Activated CD4-positive, alpha-beta T cell treated with anti-CD3 and anti-CD28 coated beads, Interleukin-2, amount 10 ng/mL, durations not matched to agents 7 days and 5 days (primary cell): ENCODE results near the gene VWA8. TPM values are rescaled to one million over a fixed set of nuclear protein-coding genes. Genes with fewer than 3 reads are reported as not detected.

Experiments used
- CTCF ChIA-PET: fragments of 350-600 bp; sonication (Branson Sonifier 250); formaldehyde crosslinking; loops from one replicate; lab custom pipeline; 2021; ENCODE audit warnings: antibody characterized with exemption; lab: Charles Lee
- POLR2A ChIA-PET: fragments of 350-600 bp; sonication (Branson Sonifier 250); formaldehyde crosslinking; loops from one replicate; lab custom pipeline; 2021; ENCODE audit warnings: antibody characterized with exemption; lab: Charles Lee
- DNase-seq: peaks from one replicate; pipeline ENCODE4 v3.0.0-alpha.2; 2020
- H3K27ac Mint-ChIP-seq: one replicate; pipeline ENCODE4 v1.8.0; 2021; ENCODE audit warnings: mild to moderate bottlenecking, moderate library complexity, mixed read lengths
- H3K27me3 Mint-ChIP-seq: one replicate; pipeline ENCODE4 v1.8.0; 2021; ENCODE audit warnings: mixed read lengths
- H3K36me3 Mint-ChIP-seq: one replicate; pipeline ENCODE4 v1.8.0; 2021; ENCODE audit warnings: low read depth, mixed read lengths
- H3K4me1 Mint-ChIP-seq: one replicate; pipeline ENCODE4 v1.8.0; 2021; ENCODE audit warnings: mixed read lengths
- H3K4me3 Mint-ChIP-seq: one replicate; pipeline ENCODE4 v1.8.0; 2021; ENCODE audit warnings: mild to moderate bottlenecking, moderate library complexity, mixed read lengths
- H3K9me3 Mint-ChIP-seq: one replicate; pipeline ENCODE4 v1.8.0; 2021; ENCODE audit warnings: mixed read lengths
- microRNA-seq: library from miRNA; unstranded; fragments of <30 nt; microRNA quantifications from one replicate; pipeline ENCODE4 v1.2.0, GENCODE V29; 2021; ENCODE audit warnings: borderline microRNAs expressed, borderline replicate concordance
- total RNA-seq, 2 experiments: library from RNA; stranded (reverse); gene quantifications; one replicate each; pipeline ENCODE4 v1.2.3, GENCODE V29; 2021

The VWA8 gene
- total RNA-seq, 2 experiments from 2014 or later: 17.8 to 17.9 TPM

- Mint-ChIP-seq H3K27ac (no peak overlapping the region), H3K4me1 (no peaks in the 10 kb centered on the region), H3K36me3 (no peaks in the 10 kb centered on the region), H3K9me3 (no peaks in the 10 kb centered on the region), H3K4me3 (no peak overlapping the region), H3K27me3 (no peaks in the 10 kb centered on the region)
- DNase-seq: no peak
- ChIA-PET POLR2A (no interaction called here), CTCF (interaction anchor here (1.6 kb wide), 1 partner anchor 11 kb away, joined by 4 read pairs; no protein-coding TSS in a partner anchor)
Measured at GRCh38 chr13:41528021-41528420, 432.9 kb downstream of the VWA8 start.

GRCh38 chr13:41520660-41521630 lies 440.0 kb downstream of the VWA8 start:
- no peak overlapping the region for H3K4me3 Mint-ChIP-seq
- no peaks in the 10 kb centered on the region for H3K27me3 Mint-ChIP-seq
- no peak overlapping the region for H3K27ac Mint-ChIP-seq
- POLR2A ChIA-PET: no interaction called here
- CTCF ChIA-PET: interaction anchor here (1.4 to 2.3 kb wide), 2 partner anchors 23 to 62 kb away, joined by 4 to 5 read pairs; no protein-coding TSS in a partner anchor
- H3K36me3 Mint-ChIP-seq: no peaks in the 10 kb centered on the region
- peaks cover 2% of the 10 kb centered on the region for H3K9me3 Mint-ChIP-seq
- no peak for DNase-seq
- no peaks in the 10 kb centered on the region for H3K4me1 Mint-ChIP-seq

- Mint-ChIP-seq H3K4me1 (no peaks in the 10 kb centered on the region), H3K9me3 (peaks cover 2% of the 10 kb centered on the region), H3K27me3 (no peaks in the 10 kb centered on the region), H3K27ac (no peak overlapping the region), H3K36me3 (no peaks in the 10 kb centered on the region), H3K4me3 (no peak overlapping the region)
- ChIA-PET POLR2A (no interaction called here), CTCF (interaction anchor here (1.2 to 1.4 kb wide), 2 partner anchors 21 to 22 kb away, joined by 3 to 4 read pairs; no protein-coding TSS in a partner anchor)
- no peak for DNase-seq
Measured at GRCh38 chr13:41520016-41520659, 440.8 kb downstream of the VWA8 start.

Small RNA genes within 50 kb of the gene (microRNA-seq; reads per million reads assigned to microRNA genes)
- gene MIR5006: not detected

Other genes with a start within 250 kb of the VWA8 start
- 10 to 100 TPM; 17.3 to 18.2 TPM for gene DGKH, start 87.5 kb upstream of the VWA8 start, total RNA-seq